ENCODE data around the gene PARVB.

The PARVB gene

GRCh38 chr22:44137415-44137814, 113.3 kb downstream of the PARVB start:
- DNase-seq, result no peak

DNA sequence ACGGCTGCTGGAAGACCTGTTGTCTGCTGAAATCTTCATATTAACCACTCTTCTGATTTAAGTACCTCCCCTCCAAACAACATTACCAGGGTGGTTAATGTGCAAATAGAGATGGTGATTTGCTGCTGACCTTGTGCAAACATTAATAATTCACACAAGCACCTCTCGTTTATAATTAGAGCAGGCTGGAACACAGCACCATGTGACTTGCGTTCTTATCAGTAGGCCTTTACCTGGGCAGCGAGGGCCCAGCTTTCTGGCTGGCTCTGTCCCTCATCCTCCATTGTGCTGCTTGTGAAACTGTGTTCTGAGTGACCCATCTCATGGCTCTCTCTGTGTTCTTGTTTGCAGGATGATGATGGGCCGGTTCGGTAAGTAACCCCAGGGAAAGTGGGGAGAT, 115.7 kb downstream of the PARVB start:
- DNase-seq, result no peak

DNA sequence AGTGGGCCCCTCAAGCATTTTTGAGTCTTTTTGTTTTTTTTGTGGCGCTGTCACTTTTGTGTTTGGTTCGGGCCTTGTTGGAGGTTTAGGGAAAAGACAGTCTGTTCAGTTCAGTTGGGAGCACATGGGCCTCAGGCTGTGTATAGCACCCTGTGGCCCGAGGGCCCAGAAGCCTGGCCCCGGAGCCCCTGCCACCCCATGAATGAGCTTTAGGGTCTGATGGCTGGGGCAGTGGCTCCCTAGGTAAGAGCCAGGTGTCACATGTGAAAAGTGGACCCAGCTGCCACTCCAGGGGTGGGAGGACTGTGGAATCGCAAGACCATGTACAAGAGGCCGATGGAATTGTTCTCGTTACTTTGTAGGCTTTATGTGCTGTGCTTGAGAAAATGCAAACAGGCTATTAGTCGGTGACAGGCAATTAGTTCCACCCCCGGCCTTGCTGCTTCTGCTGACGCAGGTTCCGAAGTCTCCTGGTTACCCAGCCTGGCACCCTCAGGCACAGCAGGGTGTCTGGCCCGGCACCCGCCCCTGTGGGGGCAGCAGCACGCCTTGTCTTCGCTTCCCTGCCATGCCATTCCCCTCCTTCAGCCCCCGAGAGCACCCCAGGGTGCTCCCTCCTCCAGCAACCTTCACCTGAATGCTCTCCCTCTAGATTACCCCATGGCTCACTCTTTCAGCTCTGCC, 118.5 kb downstream of the PARVB start:
- DNase-seq, result no peak

DNA sequence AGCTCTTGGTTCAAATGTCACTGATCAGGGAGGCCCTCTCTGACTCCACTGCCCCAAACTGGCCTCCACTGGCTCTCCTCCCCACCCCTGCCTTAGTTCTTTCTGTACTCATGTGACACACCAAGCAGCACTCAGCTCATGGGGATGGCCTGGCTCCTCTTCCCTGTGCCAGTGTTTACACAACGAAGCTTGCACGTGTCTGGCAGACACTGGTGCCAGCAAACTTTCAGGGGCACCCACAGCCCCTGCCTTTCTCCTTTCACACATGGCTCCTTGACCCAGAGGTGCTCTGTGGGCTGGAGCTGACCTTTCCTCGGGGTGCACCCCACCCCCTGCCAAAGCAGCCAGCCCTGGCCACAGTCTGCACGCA, 119.0 kb downstream of the PARVB start:
- no peak for DNase-seq

GRCh38 chr22:44143579-44143978, 119.5 kb downstream of the PARVB start:
- no peak for DNase-seq

DNA sequence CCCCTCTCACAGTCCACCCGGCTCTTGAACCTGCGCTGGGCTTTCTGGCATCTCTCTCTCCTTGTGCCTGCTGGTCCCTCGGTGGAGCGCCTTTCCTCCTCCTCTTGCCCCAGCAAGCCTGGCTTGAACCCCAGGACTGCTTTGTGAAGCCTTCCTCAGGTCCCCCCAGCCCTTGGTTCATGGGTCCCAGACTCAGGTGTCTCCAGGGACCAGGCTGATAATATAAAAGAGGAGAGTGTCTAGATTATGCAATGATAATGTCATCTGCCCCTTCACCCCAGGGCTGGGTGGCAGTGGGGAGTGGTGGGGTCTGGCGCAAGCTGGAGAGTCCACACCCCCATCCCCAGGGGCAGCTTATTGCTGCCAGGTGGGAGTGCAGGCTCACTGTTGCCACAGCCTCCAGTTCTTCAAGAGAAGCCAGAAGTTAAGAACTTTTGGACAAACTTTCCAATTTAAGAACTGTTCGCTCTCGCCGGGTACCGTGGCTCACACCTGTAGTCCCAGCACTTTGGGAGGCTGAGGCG, 120.0 kb downstream of the PARVB start:
- no peak for DNase-seq

GRCh38 chr22:44145544-44145943, 121.4 kb downstream of the PARVB start:
- peak; percentile 74 for DNase-seq

DNA sequence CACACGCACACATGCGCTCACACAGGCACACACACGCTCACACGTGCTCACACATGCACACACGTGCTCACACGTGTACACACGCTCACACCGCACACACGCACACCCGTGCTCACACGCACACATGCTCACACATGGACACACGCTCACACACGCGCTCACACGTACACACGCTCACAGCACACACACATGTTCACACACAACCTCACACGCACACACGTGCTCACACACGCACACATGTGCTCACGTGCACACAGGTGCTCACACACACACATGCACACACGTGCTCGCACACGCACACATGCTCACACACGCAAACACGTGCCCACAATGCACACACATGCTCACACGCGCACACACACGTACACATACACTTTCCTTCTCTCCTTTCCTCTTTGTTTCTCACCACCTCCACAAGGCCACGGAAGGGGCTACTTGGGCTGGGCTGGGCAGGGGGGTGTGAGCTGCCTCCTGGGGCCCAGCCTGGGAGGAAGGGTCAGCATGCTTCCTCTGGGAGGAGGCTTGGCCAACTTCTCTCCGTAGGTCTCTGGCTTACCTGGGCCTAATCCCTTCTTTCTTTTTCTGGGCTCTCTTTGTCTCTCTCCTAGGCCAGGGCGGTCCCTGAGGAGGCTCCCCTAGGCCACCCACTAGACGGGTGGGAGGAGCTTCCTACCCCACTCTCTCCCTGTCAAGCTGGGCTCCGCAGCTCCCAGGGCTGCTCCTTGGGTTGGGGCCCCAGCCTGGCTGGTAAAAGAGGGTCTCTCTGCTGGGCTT, 122.2 kb downstream of the PARVB start:
- no peak for DNase-seq

DNA sequence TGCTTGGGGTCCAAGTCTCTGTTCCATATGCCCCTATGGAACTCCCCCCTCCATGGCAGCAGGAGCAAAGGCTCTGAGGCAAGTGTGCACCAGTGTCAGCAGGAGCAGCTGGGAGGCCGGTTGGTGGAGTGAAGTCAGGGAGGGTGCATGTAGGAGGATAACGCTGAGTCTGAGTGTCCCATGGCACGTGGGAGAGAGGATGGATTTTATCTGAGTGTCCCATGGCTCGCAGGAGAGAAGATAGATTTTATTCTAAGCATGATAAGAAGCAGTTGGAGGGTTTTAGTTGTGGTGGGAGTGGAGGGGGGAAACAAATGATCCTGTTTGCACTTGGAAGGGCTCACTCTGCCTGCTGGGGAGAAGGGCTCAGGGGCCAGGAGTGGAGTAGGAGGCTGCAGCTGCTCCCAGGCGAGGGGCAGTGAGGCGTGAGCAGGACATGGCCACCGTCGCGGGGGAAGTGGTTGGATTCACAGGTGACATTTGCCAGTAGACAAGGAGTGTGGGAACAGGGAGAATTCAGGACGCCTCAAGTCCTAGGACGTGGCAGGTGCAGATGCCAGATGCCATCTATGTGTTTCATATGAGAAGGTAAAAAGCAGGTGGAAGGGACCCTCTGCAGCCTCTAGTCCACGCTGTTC, 123.0 kb downstream of the PARVB start:
- no peak for DNase-seq

- DNase-seq, result peak; percentile 90
Observed at GRCh38 chr22:44147821-44148574, 123.9 kb downstream of the PARVB start.

- DNase-seq, result peak; percentile 91
Observed at GRCh38 chr22:44151676-44152075, 127.6 kb downstream of the PARVB start.

GRCh38 chr22:44153710-44154109, 129.6 kb downstream of the PARVB start:
- DNase-seq, result no peak

GRCh38 chr22:44154436-44154942, 130.4 kb downstream of the PARVB start:
- DNase-seq, result peak; percentile 88

GRCh38 chr22:44155115-44155514, 131.0 kb downstream of the PARVB start:
- DNase-seq, result no peak

- DNase-seq, result no peak
Observed at GRCh38 chr22:44157916-44158618, 134.0 kb downstream of the PARVB start.

GRCh38 chr22:44158816-44159215, 134.7 kb downstream of the PARVB start:
- DNase-seq, result no peak

DNA sequence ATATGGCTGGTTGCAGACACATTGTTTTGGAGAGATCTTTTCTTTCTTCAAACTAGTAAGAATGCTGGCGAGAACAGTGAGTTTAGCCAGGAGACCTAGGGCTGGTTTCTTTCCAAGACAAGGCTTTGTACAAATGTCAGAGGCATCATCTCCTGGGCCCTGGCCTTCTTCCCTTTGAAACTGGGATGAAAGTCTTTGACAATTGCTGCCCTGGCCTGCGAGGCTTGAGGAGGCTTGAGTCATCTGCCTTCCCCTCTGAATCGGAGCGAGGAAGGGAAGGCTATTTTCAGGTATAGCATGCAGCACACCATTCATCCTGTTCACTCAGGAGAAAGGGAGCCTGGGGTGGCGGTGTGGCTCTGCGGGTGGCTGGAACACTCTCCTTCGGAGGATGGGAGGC, 135.1 kb downstream of the PARVB start:
- DNase-seq, result no peak

- DNase-seq, result peak; percentile 8
Observed at GRCh38 chr22:44159811-44160210, 135.7 kb downstream of the PARVB start.

DNA sequence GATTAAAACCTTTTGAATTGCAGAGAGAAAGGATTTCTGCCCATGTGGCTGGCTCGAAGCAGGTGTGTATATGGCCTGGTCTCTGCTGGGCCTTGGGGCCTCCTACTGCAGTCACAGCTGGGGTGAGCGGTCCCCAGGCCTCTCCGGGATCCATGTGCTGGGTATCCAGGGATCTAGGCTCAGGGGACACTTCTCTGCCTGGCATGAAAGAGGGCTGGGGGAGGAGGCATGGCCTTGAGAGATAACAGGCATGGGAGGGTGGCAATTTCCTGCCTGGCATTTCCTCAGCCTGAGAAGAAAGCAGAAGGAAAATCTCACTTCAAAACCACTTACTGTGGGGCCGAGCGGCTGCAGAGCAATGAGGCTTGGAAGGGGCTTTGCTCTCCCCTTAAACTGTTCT, 136.3 kb downstream of the PARVB start:
- no peak for DNase-seq

DNA sequence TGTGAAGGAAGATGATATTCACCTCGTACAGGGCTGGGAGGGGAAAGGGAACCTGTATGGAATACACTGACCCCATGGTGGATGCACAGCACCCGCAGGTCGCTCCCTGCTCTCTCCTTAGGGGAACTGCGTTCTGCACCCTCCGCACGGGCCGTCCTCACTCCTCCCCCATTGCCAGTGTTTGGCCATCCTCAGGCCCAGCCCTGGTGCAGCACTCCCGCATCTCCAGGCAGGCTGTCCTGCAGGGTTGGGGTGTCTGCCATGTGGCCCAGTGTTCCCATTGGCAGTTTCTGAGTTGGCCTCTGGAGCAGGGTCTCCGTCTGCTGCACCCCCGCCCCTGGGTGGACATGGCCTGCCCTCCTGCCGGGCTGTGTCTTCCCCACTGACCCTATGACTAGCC, 137.6 kb downstream of the PARVB start:
- no peak for DNase-seq

DNA sequence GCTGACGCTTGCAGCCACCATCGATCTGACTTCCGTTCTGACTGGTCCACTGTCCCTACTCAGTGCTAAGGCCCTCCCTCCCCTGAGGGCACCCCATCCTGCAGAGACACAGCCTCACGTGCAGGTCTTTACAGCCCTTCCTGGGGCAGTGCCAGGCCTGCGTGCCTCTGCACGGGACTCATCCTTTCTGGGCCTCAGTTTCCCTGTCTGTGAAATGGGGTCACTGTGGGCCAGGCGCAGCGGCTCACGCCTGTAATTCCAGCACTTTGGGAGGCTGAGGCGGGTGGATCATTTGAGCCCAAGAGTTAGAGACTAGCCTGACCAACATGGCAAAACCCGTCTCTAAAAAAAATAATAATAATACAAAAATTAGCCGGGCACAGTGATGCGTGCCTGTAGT, 138.9 kb downstream of the PARVB start:
- no peak for DNase-seq

- DNase-seq, result no peak
Observed at GRCh38 chr22:44163536-44163935, 139.4 kb downstream of the PARVB start.

Measured in fibroblast of skin of scalp (primary cell).